A673 (cell line): ENCODE data around the gene HDAC8. TPM values are rescaled to one million over a fixed set of nuclear protein-coding genes. Genes with fewer than 3 reads are reported as not detected.
A peak's percentile ranks its signal among the peaks of the same experiment; 100 is the strongest.

ENCODE experiments used
- BruUV-seq: library from RNA; stranded (reverse); fragments of 400-500 nt; replicated peaks from 2 replicates; lab custom pipeline; 2021; lab: Mats Ljungman, UMichigan
- CTCF ChIA-PET: fragments of 300-600 bp; sonication (Branson Sonifier 250); formaldehyde crosslinking; loops from one replicate; lab custom pipeline; 2022; ENCODE audit warnings: antibody characterized with exemption; lab: Charles Lee
- POLR2A ChIA-PET: fragments of 300-600 bp; sonication (Branson Sonifier 250); formaldehyde crosslinking; loops from one replicate; lab custom pipeline; 2022; ENCODE audit warnings: antibody characterized with exemption; ENCODE audit not compliant: low non-redundant PET; lab: Charles Lee
- DNase-seq: peaks from one replicate; pipeline ENCODE4 v3.0.0-alpha.2; 2015; ENCODE audit warnings: low spot score
- H3K27ac ChIP-seq: fragments of 200-600 bp; sonication (generic); 2 replicates; pipeline ENCODE4 v1.5.1; 2016; ENCODE audit warnings: mixed run types, low read depth, mild to moderate bottlenecking, mixed read lengths, antibody characterized with exemption, low read length; ENCODE audit not compliant: poor library complexity, severe bottlenecking
- H3K27me3 ChIP-seq: fragments of 200-600 bp; sonication (generic); replicated peaks from 2 replicates; pipeline ENCODE4 v1.6.1; 2017; ENCODE audit warnings: mixed run types, low read depth, mild to moderate bottlenecking, mixed read lengths, antibody characterized with exemption, low read length; ENCODE audit not compliant: insufficient read depth, poor library complexity
- H3K36me3 ChIP-seq: fragments of 200-600 bp; sonication (generic); 2 replicates; pipeline ENCODE4 v1.6.1; 2016; ENCODE audit warnings: mixed run types, mild to moderate bottlenecking, mixed read lengths, antibody characterized with exemption, low read length; ENCODE audit not compliant: insufficient read depth, poor library complexity, severe bottlenecking
- H3K4me1 ChIP-seq: fragments of 200-600 bp; sonication (generic); 2 replicates; pipeline ENCODE4 v1.6.1; 2017; ENCODE audit warnings: mixed run types, mild to moderate bottlenecking, mixed read lengths, antibody characterized with exemption, low read length; ENCODE audit not compliant: insufficient read depth, poor library complexity, severe bottlenecking
- H3K4me3 ChIP-seq: fragments of 200-600 bp; sonication (generic); 2 replicates; pipeline ENCODE4 v1.5.1; 2016; ENCODE audit warnings: low read depth, mixed run types, mild to moderate bottlenecking, mixed read lengths, low read length; ENCODE audit not compliant: poor library complexity, severe bottlenecking
- H3K9me3 ChIP-seq: fragments of 200-600 bp; sonication (generic); 2 replicates; pipeline ENCODE4 v1.6.1; 2016; ENCODE audit warnings: mixed run types, low read depth, mild to moderate bottlenecking, mixed read lengths, antibody characterized with exemption, low read length; ENCODE audit not compliant: poor library complexity, severe bottlenecking
- EZH2 ChIP-seq: fragments of 200-600 bp; sonication (generic); IDR thresholded peaks from 2 replicates; pipeline ENCODE4 v1.6.1; 2017; ENCODE audit warnings: borderline replicate concordance, low read depth, mild to moderate bottlenecking, mixed read lengths, antibody characterized with exemption, low read length; ENCODE audit not compliant: poor library complexity, severe bottlenecking
- intact Hi-C: fragments of 100-400 bp; cut with micrococcal nuclease; formaldehyde crosslinking; loops from one replicate; pipeline ENCODE4 v1.10.0; 2022; ENCODE audit not compliant: unreplicated experiment
- total RNA-seq: library from RNA; stranded (reverse); gene quantifications from 2 replicates; pipeline ENCODE4 v1.2.3, GENCODE V29; 2021
- TF ChIP-seq, protein P1 (sequence below): fragments of 300-800, 200-600 bp; sonication (generic); conservative IDR thresholded peaks from 2 replicates; pipeline ENCODE4 v1.5.1; 2017; ENCODE audit warnings: low read depth, mild to moderate bottlenecking, antibody characterized with exemption, low read length, moderate library complexity, mixed read lengths

The HDAC8 gene
- total RNA-seq, 1 experiment from 2014 or later: 26.0 TPM

DNA sequence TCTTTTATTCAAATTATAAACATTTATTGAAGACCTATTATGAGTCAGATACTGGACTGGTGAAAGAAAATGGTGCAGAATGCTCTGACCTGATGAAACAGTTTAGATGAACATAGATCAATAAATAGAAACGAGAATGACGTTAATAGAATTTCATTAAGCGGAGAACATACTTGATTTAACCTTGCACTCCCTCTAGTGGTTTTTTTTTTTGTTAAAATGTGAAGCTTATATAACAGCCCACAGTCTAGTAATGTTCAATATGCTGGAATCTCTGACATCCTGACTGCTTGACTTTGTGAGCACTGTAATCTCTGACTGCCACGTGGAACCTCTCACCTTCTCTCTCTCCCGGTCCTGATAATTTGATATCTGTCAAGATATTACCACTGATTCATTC lies 32.3 kb downstream of the HDAC8 start:
- DNase-seq: peak; percentile 40
- Histone ChIP-seq H3K27ac (no peak overlapping the region), H3K36me3 (no peaks in the 10 kb centered on the region), H3K27me3 (no peaks in the 10 kb centered on the region), H3K9me3 (no peaks in the 10 kb centered on the region), H3K4me3 (no peak overlapping the region), H3K4me1 (no peaks in the 10 kb centered on the region)
- no peak for TF ChIP-seq EZH2
- TF ChIP-seq, protein P1, sequence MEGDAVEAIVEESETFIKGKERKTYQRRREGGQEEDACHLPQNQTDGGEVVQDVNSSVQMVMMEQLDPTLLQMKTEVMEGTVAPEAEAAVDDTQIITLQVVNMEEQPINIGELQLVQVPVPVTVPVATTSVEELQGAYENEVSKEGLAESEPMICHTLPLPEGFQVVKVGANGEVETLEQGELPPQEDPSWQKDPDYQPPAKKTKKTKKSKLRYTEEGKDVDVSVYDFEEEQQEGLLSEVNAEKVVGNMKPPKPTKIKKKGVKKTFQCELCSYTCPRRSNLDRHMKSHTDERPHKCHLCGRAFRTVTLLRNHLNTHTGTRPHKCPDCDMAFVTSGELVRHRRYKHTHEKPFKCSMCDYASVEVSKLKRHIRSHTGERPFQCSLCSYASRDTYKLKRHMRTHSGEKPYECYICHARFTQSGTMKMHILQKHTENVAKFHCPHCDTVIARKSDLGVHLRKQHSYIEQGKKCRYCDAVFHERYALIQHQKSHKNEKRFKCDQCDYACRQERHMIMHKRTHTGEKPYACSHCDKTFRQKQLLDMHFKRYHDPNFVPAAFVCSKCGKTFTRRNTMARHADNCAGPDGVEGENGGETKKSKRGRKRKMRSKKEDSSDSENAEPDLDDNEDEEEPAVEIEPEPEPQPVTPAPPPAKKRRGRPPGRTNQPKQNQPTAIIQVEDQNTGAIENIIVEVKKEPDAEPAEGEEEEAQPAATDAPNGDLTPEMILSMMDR: peak; percentile 56
- no TSS peak for BruUV-seq
- ChIA-PET POLR2A (interaction anchor here (0.6 kb wide), 1 partner anchor 1303 kb away, joined by 9 read pairs; no protein-coding TSS in a partner anchor), CTCF (interaction anchor here (0.5 to 1.4 kb wide), 11 partner anchors 12 to 1120 kb away, joined by 3 to 8 read pairs (median 4); partner anchors contain the start of gene RPS4X)
- intact Hi-C loops: loop anchor here (2.0 to 10.0 kb wide), 2 partner anchors 236 to 296 kb away; partner anchors contain the start of gene CITED1

DNA sequence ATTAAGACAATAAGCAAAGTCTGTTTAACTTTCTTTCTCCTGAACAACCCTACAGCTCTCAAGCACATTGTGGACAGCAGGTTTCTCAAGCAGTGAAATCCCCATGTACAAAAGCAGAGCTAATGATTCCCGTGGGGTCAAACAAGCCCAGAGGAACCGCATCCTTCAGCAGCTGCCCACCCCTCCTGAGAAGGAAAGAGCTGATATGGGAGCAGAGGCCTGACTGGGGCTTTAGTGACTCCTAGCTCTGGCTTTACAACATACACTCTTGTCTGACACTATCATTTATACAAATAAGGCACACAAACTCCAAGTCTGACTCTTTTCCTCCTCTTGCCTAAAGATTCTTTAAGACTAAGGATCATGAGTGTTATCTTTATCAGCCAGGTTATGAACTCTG lies 32.8 kb downstream of the HDAC8 start:
- Histone ChIP-seq H3K4me1 (no peaks in the 10 kb centered on the region), H3K27ac (no peak overlapping the region), H3K36me3 (no peaks in the 10 kb centered on the region), H3K9me3 (no peaks in the 10 kb centered on the region), H3K27me3 (no peaks in the 10 kb centered on the region), H3K4me3 (no peak overlapping the region)
- intact Hi-C loops: loop anchor here (2.0 to 10.0 kb wide), 2 partner anchors 235 to 295 kb away; partner anchors contain the start of gene CITED1
- TF ChIP-seq EZH2: no peak
- TF ChIP-seq, protein P1: no peak
- ChIA-PET CTCF (interaction anchor here (1.0 to 1.4 kb wide), 2 partner anchors 242 to 294 kb away, joined by 4 to 8 read pairs; no protein-coding TSS in a partner anchor), POLR2A (no interaction called here)
- no peak for DNase-seq
- no TSS peak for BruUV-seq

DNA sequence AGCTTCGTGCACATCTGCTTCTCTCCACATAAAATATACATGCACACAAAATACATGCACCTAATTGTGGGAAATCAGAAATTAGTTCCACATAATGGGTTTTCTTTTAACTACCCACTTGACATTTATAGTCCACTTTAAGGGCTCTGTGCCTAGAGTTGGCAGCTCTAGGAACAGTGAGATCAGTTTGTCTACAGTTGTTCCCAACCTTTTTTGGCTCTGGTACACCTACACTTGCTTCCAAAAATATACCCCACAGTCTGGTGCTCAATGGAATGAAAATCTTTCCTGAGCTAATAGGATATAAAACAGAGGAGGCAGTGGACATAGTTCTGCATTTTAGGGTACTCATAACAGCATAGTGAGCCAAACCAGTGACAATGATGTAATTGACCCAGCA lies 36.1 kb downstream of the HDAC8 start:
- no TSS peak for BruUV-seq
- ChIA-PET POLR2A (no interaction called here), CTCF (no interaction called here)
- Histone ChIP-seq H3K4me1 (no peaks in the 10 kb centered on the region), H3K36me3 (no peaks in the 10 kb centered on the region), H3K27ac (no peak overlapping the region), H3K9me3 (no peaks in the 10 kb centered on the region), H3K4me3 (no peak overlapping the region), H3K27me3 (no peaks in the 10 kb centered on the region)
- DNase-seq: no peak
- no peak for TF ChIP-seq EZH2
- TF ChIP-seq, protein P1: no peak
- intact Hi-C loops: no loop called here
